Kidney epithelial cell (primary cell): ENCODE data around the gene PATJ. TPM values are rescaled to one million over a fixed set of nuclear protein-coding genes. Genes with fewer than 3 reads are reported as not detected.

Experiments used
- DNase-seq: peaks from one replicate; pipeline ENCODE4 v3.0.0-alpha.2; 2010; ENCODE audit warnings: low read depth
- H3K27me3 ChIP-seq: 2 replicates; pipeline ENCODE4 v1.6.0; 2011; ENCODE audit warnings: low read length; ENCODE audit not compliant: control insufficient read depth, insufficient read depth
- H3K36me3 ChIP-seq: 2 replicates; pipeline ENCODE4 v1.5.1; 2011; ENCODE audit warnings: low read length; ENCODE audit not compliant: control insufficient read depth, insufficient read depth
- H3K4me3 ChIP-seq: 2 replicates; pipeline ENCODE4 v1.5.1; 2011; ENCODE audit warnings: low read depth, mild to moderate bottlenecking, control low read depth, low read length
- CTCF ChIP-seq: IDR thresholded peaks from 2 replicates; pipeline ENCODE4 v1.5.1; 2011; ENCODE audit warnings: mild to moderate bottlenecking, moderate library complexity, low read length, control low read depth, inconsistent platforms; ENCODE audit not compliant: insufficient read depth, poor library complexity, severe bottlenecking
- total RNA-seq: library from RNA; depleted of rRNA; stranded (reverse); fragments of >200 nt; gene quantifications from 2 replicates; pipeline ENCODE4 v1.2.3, GENCODE V29; 2015

Gene PATJ
- total RNA-seq, 1 donor from 2014 or later = 27.1 TPM

- no peak for DNase-seq
- Histone ChIP-seq H3K4me3 (no peak overlapping the region), H3K27me3 (no peaks in the 10 kb centered on the region), H3K36me3 (no peaks in the 10 kb centered on the region)
- TF ChIP-seq CTCF = no peak
Observed at GRCh38 chr1:61808321-61808720, 66.0 kb downstream of the PATJ start.

GRCh38 chr1:61808968-61809367, 66.7 kb downstream of the PATJ start:
- H3K4me3 ChIP-seq = no peak overlapping the region
- no peaks in the 10 kb centered on the region for H3K27me3 ChIP-seq
- H3K36me3 ChIP-seq = no peaks in the 10 kb centered on the region
- no peak for TF ChIP-seq CTCF
- DNase-seq = no peak

- H3K27me3 ChIP-seq = no peaks in the 10 kb centered on the region
- H3K36me3 ChIP-seq = no peaks in the 10 kb centered on the region
- no peak overlapping the region for H3K4me3 ChIP-seq
- no peak for TF ChIP-seq CTCF
- DNase-seq = no peak
Observed at GRCh38 chr1:61812916-61813315, 70.6 kb downstream of the PATJ start.

GRCh38 chr1:61816191-61816590, 73.9 kb downstream of the PATJ start:
- no peak for TF ChIP-seq CTCF
- Histone ChIP-seq H3K4me3 (no peak overlapping the region), H3K36me3 (no peaks in the 10 kb centered on the region), H3K27me3 (no peaks in the 10 kb centered on the region)
- DNase-seq = no peak

- H3K36me3 ChIP-seq = no peaks in the 10 kb centered on the region
Observed at GRCh38 chr1:61818992-61819391, 76.7 kb downstream of the PATJ start.

More at GRCh38 chr1:61818992-61819391, 76.7 kb downstream of the PATJ start:
- Histone ChIP-seq H3K4me3 (no peak overlapping the region), H3K27me3 (no peaks in the 10 kb centered on the region)
- no peak for TF ChIP-seq CTCF
- no peak for DNase-seq
